Skeletal muscle tissue (tissue), 4 donors: ENCODE data around the gene FHOD3. TPM values are rescaled to one million over a fixed set of nuclear protein-coding genes. Genes with fewer than 3 reads are reported as not detected.

ENCODE experiments used
- H3K27ac ChIP-seq: one replicate; pipeline ENCODE4 v1.7.0; 2013; ENCODE audit warnings: mild to moderate bottlenecking, low read depth, low read length, inconsistent platforms
- H3K27me3 ChIP-seq, 3 donors: one replicate each; pipeline ENCODE4 v1.7.0; 2013; ENCODE audit warnings: low read length in 3 of 3; ENCODE audit not compliant: control insufficient read depth in 3 of 3, insufficient read depth in 3 of 3
- H3K36me3 ChIP-seq, 3 donors: one replicate each; pipeline ENCODE4 v1.7.0; 2013; ENCODE audit warnings: low read length in 3 of 3; ENCODE audit not compliant: control insufficient read depth in 3 of 3, insufficient read depth in 3 of 3
- H3K4me1 ChIP-seq, 3 donors: one replicate each; pipeline ENCODE4 v1.7.0; 2013; ENCODE audit warnings: low read length in 3 of 3, mild to moderate bottlenecking in 3 of 3; ENCODE audit not compliant: control insufficient read depth in 3 of 3, insufficient read depth in 3 of 3
- H3K4me3 ChIP-seq, 3 donors: one replicate each; pipeline ENCODE4 v1.7.0; 2013; ENCODE audit warnings: low read length in 3 of 3
- H3K9ac ChIP-seq, 3 donors: one replicate each; pipeline ENCODE4 v1.7.0; 2013; ENCODE audit warnings: low read length in 3 of 3, mild to moderate bottlenecking in 3 of 3, moderate library complexity in 2 of 3, low read depth in 1 of 3
- H3K9me3 ChIP-seq, 3 donors: one replicate each; pipeline ENCODE4 v1.7.0; 2013; ENCODE audit warnings: low read length in 3 of 3; ENCODE audit not compliant: control insufficient read depth in 3 of 3
- total RNA-seq: library from RNA; depleted of rRNA; stranded (reverse); fragments of >200 nt; gene quantifications from one replicate; pipeline ENCODE4 v1.2.3, GENCODE V29; 2014
- donor health status: Osteomylitis.

FHOD3 gene
- total RNA-seq, 1 donor from 2014 or later, result 15.7 TPM

GRCh38 chr18:36387310-36387709, 89.8 kb downstream of the FHOD3 start:
- Histone ChIP-seq H3K9me3 (no peaks in the 10 kb centered on the region), H3K4me1 (peaks cover 24 to 67% (median 66%) of the 10 kb centered on the region in 3 donors), H3K27me3 (no peaks in the 10 kb centered on the region), H3K27ac (peak overlapping the region; percentile 3), H3K9ac (peak overlapping the region in 1 of 3 donors; percentile 26), H3K36me3 (no peaks in the 10 kb centered on the region), H3K4me3 (no peak overlapping the region)

GRCh38 chr18:36388310-36388709, 90.8 kb downstream of the FHOD3 start:
- peaks cover 32 to 66% (median 65%) of the 10 kb centered on the region in 3 donors for H3K4me1 ChIP-seq
- H3K27ac ChIP-seq, result no peak overlapping the region

DNA sequence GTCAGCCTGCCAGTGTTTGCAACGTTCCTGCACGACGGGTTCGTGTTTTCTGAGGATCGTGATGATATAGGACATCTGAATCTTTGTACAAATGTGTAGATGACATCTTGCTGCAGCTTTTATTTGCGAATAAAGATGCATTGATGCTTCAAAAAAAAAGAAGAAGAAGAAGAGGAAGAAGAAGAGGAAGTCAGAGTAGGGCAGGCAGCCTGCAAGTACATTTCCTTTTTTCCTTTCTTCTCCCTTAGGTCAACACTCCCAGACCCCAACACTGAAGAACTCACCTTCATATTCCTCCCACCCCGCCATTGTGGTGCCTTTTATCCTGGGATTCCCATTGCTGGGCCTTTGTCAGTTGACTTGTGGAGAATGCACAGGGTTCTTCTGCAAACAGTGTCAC, 91.5 kb downstream of the FHOD3 start:
- H3K27ac ChIP-seq, result no peak overlapping the region
- no peaks in the 10 kb centered on the region for H3K36me3 ChIP-seq
- no peak overlapping the region for H3K9ac ChIP-seq
- H3K4me1 ChIP-seq, result peaks cover 35 to 71% (median 71%) of the 10 kb centered on the region in 3 donors
- no peaks in the 10 kb centered on the region for H3K9me3 ChIP-seq
- no peaks in the 10 kb centered on the region for H3K27me3 ChIP-seq
- no peak overlapping the region for H3K4me3 ChIP-seq

More at GRCh38 chr18:36388310-36388709, 90.8 kb downstream of the FHOD3 start:
- Histone ChIP-seq H3K36me3 (no peaks in the 10 kb centered on the region), H3K9ac (no peak overlapping the region), H3K27me3 (no peaks in the 10 kb centered on the region), H3K9me3 (no peaks in the 10 kb centered on the region), H3K4me3 (no peak overlapping the region)

GRCh38 chr18:36389811-36390581, 92.5 kb downstream of the FHOD3 start:
- peaks cover 35 to 69% (median 68%) of the 10 kb centered on the region in 3 donors for H3K4me1 ChIP-seq
- H3K36me3 ChIP-seq, result no peaks in the 10 kb centered on the region
- peak overlapping the region; percentile 94 for H3K27ac ChIP-seq
- no peaks in the 10 kb centered on the region for H3K27me3 ChIP-seq
- no peaks in the 10 kb centered on the region for H3K9me3 ChIP-seq
- peak overlapping the region in 1 of 3 donors; percentile 41 for H3K4me3 ChIP-seq
- peak overlapping the region; percentile 40 to 78 (median 46) for H3K9ac ChIP-seq

- H3K27me3 ChIP-seq, result no peaks in the 10 kb centered on the region
- H3K27ac ChIP-seq, result peak overlapping the region; percentile 94
- peak overlapping the region in 2 of 3 donors; percentile 15 to 46 for H3K4me3 ChIP-seq
- peaks cover 0 to 3% (median 0%) of the 10 kb centered on the region in 3 donors for H3K9me3 ChIP-seq
- peaks cover 35 to 66% (median 63%) of the 10 kb centered on the region in 3 donors for H3K4me1 ChIP-seq
- H3K36me3 ChIP-seq, result no peaks in the 10 kb centered on the region
- peak overlapping the region in 2 of 3 donors; percentile 29 to 78 for H3K9ac ChIP-seq
Measured at GRCh38 chr18:36391426-36392145, 94.1 kb downstream of the FHOD3 start.

DNA sequence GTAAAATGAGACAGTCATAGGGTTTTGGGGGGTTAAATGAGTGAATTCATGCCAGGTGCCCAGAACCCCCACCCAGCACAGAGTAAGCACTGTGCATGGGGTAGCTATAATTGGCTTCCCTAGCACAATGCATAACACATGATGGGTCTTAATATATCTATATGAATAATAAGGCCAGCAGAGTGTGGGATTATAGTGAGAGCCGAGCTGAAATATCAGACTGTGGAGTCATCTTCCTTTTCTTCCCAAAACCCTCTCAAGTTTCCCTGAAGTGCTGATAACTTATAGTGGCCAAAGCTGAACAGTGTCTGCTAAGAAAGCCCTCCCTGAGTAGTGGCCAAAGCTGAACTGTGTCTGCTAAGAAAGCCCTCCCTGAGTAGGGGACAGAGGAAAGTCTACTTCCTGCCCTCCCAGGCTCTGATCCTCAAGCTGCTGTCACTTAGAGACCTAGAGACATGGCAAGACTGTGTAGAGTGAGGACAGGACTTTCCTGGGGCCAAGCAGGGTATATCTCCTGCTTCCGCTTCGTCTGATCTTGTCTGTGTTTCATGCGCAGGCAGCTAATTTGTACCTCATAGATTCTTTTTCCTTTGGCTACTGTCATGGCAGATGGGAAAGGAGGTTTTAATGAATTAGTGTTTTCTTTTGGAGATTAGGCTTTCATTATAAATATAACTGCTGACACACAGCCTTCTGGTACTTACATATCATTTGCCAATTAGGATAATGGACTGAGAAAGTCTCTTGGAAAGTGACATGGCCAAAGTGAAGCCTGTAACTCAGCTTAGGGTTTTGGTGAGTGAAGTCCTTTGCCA, 94.9 kb downstream of the FHOD3 start:
- no peaks in the 10 kb centered on the region for H3K36me3 ChIP-seq
- peak overlapping the region in 2 of 3 donors; percentile 42 to 46 for H3K4me3 ChIP-seq
- peaks cover 35 to 59% (median 55%) of the 10 kb centered on the region in 3 donors for H3K4me1 ChIP-seq
- no peaks in the 10 kb centered on the region for H3K27me3 ChIP-seq
- peak overlapping the region; percentile 94 for H3K27ac ChIP-seq
- peaks cover 0 to 3% (median 0%) of the 10 kb centered on the region in 3 donors for H3K9me3 ChIP-seq
- H3K9ac ChIP-seq, result peak overlapping the region in 2 of 3 donors; percentile 67 to 78

DNA sequence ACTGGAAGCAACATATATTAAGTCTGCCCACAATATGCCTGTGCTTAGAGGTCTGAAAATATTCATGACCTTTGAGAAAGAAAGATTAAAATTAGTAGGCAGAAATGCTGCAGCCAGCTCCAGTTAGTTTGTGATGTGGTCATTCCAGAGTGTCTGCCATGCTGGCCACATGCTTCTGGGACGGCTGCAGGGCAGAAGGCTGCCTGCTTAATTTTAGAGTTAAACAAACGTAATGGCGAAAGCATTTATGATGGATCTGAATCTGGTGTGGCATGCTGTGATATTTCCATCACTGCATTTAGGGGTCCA, 95.4 kb downstream of the FHOD3 start:
- peaks cover 35 to 57% (median 50%) of the 10 kb centered on the region in 3 donors for H3K4me1 ChIP-seq
- H3K27ac ChIP-seq, result peak overlapping the region; percentile 94
- peaks cover 0 to 3% (median 0%) of the 10 kb centered on the region in 3 donors for H3K9me3 ChIP-seq
- H3K4me3 ChIP-seq, result peak overlapping the region in 2 of 3 donors; percentile 41 to 42
- no peaks in the 10 kb centered on the region for H3K36me3 ChIP-seq
- peak overlapping the region in 2 of 3 donors; percentile 67 to 78 for H3K9ac ChIP-seq
- no peaks in the 10 kb centered on the region for H3K27me3 ChIP-seq

DNA sequence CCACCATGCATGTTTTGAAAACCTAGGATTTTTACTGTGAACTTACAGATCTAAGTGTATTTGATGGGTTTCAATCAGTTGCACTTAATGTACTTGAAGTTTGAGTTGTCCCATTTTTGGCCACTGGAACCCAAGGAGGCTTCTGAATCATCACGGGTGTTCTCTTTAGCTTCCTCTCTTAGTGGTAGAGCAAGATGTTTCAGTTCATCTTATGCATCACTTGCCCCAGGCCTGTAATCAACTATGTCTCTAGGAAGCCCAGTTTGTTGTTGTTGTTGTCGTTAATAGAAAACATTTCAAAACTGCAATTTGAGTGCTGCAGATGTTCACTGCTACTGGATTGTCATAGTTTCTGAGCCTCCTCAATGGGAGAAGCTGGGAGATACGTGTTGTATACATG, 97.0 kb downstream of the FHOD3 start:
- no peak overlapping the region for H3K9ac ChIP-seq
- H3K9me3 ChIP-seq, result peaks cover 0 to 3% (median 0%) of the 10 kb centered on the region in 3 donors
- no peak overlapping the region for H3K4me3 ChIP-seq
- no peaks in the 10 kb centered on the region for H3K36me3 ChIP-seq
- H3K27me3 ChIP-seq, result no peaks in the 10 kb centered on the region
- H3K4me1 ChIP-seq, result peaks cover 35 to 57% (median 57%) of the 10 kb centered on the region in 3 donors
- H3K27ac ChIP-seq, result peak overlapping the region; percentile 94

- H3K36me3 ChIP-seq, result no peaks in the 10 kb centered on the region
- H3K27me3 ChIP-seq, result no peaks in the 10 kb centered on the region
- H3K4me1 ChIP-seq, result peaks cover 22 to 47% (median 41%) of the 10 kb centered on the region in 3 donors
- H3K27ac ChIP-seq, result no peak overlapping the region
- H3K9me3 ChIP-seq, result peaks cover 0 to 3% (median 0%) of the 10 kb centered on the region in 3 donors
- H3K9ac ChIP-seq, result no peak overlapping the region
- H3K4me3 ChIP-seq, result no peak overlapping the region
Measured at GRCh38 chr18:36396190-36396589, 98.7 kb downstream of the FHOD3 start.
